HepG2 (cell line): ENCODE results near the gene SOWAHD. TPM values are rescaled to one million over a fixed set of nuclear protein-coding genes. Genes with fewer than 3 reads are reported as not detected.

Experiments
- CHD4 ChIP-seq: fragments of 200-600 bp; sonication (generic); IDR thresholded peaks from 2 replicates; pipeline ENCODE4 v1.7.0; 2017; ENCODE audit warnings: mild to moderate bottlenecking, low read length, borderline replicate concordance
- RAD21 ChIP-seq: fragments of 450-650 bp; formaldehyde crosslinking; IDR thresholded peaks from 2 replicates; pipeline ENCODE4 v1.5.0; 2020; ENCODE audit warnings: mild to moderate bottlenecking
- RCOR2 ChIP-seq: IDR thresholded peaks from 2 replicates; pipeline ENCODE4 v1.6.1; 2016; ENCODE audit warnings: missing biosample characterization, missing genetic modification reagents
- SNRNP70 ChIP-seq: fragments of 200-400 bp; formaldehyde crosslinking; IDR thresholded peaks from 2 replicates; pipeline ENCODE4 v1.6.1; 2017; ENCODE audit warnings: mild to moderate bottlenecking, low read depth, low read length, moderate library complexity
- U2AF2 ChIP-seq: fragments of 200-400 bp; formaldehyde crosslinking; IDR thresholded peaks from 2 replicates; pipeline ENCODE4 v1.6.1; 2017; ENCODE audit warnings: low read depth, mild to moderate bottlenecking, low read length
- ZNF142 ChIP-seq: sonication (generic); formaldehyde crosslinking; IDR thresholded peaks from 2 replicates; pipeline ENCODE4 v1.4.0; 2020; ENCODE audit warnings: missing genetic modification reagents
- ZNF33B ChIP-seq: sonication (generic); formaldehyde crosslinking; IDR thresholded peaks from 2 replicates; pipeline ENCODE4 v1.5.1; 2020; ENCODE audit warnings: mild to moderate bottlenecking, missing genetic modification reagents
- polyA plus RNA-seq, 8 experiments: library from polyadenylated mRNA; depleted of rRNA in 3 of 8; stranded (reverse) in 7 of 8; unstranded in 1 of 8; fragments of >200 nt; fragmentation: Illumina TruSeq in 4 of 8; extraction: Trizol in 4 of 8; gene quantifications; 2 replicates each; pipeline versions ENCODE4 v1.2.1 to v1.2.3, GENCODE V29; 2011 to 2016; ENCODE audit warnings: low read depth in 4 of 8, missing spikeins in 1 of 8, mixed read lengths in 1 of 8; ENCODE audit not compliant: insufficient read depth in 1 of 8
- total RNA-seq, 5 experiments: library from RNA; depleted of rRNA; stranded (reverse); fragments of >200 nt; fragmentation: Illumina TruSeq; extraction: Trizol; gene quantifications; 2 replicates each; pipeline ENCODE4 v1.2.3, GENCODE V29; 2016; ENCODE audit warnings: low read depth in 1 of 5
- TF ChIP-seq, protein P1 (sequence below): sonication (generic); formaldehyde crosslinking; IDR thresholded peaks from 2 replicates; pipeline ENCODE4 v1.8.1; 2023; ENCODE audit warnings: mild to moderate bottlenecking, moderate library complexity, missing genetic modification reagents
- TF ChIP-seq, protein P2 (sequence below), 2 experiments: fragments of 450-650 bp in 1 of 2; sonication (generic) in 1 of 2; formaldehyde crosslinking; IDR thresholded peaks; 2 replicates each; pipeline versions ENCODE4 v1.5.0 to v1.8.0; 2020 to 2022; ENCODE audit warnings: mild to moderate bottlenecking in 1 of 2, missing genetic modification reagents in 1 of 2
- TF ChIP-seq, protein P3 (sequence below): sonication (generic); formaldehyde crosslinking; IDR thresholded peaks from 2 replicates; pipeline ENCODE4 v1.8.1; 2022; ENCODE audit warnings: mild to moderate bottlenecking, missing genetic modification reagents

SOWAHD gene
- total and polyA plus RNA-seq, 2 of the 13 experiments (the other 11 are each of a cell fraction or from before 2014, with no cell fraction given): 1.0 to 1.3 TPM

DNA sequence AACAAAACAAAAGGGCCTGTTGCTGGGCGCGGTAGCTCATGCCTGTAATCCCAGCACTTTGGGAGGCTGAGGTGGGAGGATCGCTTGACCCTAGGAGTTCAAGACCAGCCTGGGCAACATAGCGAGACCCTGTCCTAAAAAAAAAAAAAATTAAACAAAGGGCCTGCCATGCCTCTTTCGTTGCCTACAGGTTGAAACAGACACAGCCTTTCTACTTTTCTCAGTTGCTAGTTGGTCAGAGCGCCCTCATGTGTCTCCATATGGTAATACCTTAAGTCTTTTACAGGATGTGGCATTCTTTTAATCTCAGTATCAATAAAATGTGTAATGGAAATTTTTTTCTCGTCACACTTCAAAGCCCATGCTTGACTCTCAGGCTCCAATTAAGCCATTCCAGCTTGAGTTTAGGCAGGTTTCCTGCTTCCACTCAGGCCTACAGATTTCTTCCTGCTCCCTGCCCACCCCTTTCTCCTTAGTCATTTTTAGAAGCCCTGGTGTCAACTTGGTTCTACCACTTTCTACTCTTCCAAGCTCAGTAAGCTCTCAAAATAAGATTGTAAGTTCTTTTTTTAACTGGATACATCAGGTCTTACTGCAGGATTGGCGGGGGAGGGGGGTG, 4.6 kb upstream of the SOWAHD start (continued):
- TF ChIP-seq, protein P1, sequence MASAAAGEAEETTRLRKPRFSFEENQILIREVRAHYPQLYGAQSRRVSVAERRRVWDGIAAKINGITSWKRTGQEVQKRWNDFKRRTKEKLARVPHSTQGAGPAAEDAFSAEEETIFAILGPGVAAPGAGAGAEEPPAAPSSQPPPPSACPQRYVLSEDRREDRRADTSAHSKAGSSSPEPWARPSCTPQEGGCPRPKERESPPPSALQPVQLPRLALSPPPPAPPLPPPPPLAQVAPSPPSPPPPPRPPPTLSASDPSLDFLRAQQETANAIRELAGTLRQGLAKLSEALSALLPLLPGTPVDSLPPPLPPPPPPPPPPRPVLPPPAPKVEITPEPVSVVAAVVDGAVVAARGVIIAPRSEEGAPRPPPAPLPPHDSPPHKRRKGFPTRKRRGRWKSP (CRISPR knock-in tag): no peak
- TF ChIP-seq U2AF2 (no peak), RCOR2 (CRISPR knock-in tag) (no peak), ZNF142 (no peak), SNRNP70 (no peak), RAD21 (CRISPR knock-in tag) (0 out of 2 replicates have a peak, but pooled peaks have one; percentile 16), CHD4 (no peak), ZNF33B (CRISPR knock-in tag) (no peak)
- TF ChIP-seq, protein P2, sequence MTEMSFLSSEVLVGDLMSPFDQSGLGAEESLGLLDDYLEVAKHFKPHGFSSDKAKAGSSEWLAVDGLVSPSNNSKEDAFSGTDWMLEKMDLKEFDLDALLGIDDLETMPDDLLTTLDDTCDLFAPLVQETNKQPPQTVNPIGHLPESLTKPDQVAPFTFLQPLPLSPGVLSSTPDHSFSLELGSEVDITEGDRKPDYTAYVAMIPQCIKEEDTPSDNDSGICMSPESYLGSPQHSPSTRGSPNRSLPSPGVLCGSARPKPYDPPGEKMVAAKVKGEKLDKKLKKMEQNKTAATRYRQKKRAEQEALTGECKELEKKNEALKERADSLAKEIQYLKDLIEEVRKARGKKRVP (CRISPR knock-in tag; IDR thresholded peaks at IDR 0.05): no peak
- TF ChIP-seq, protein P3, sequence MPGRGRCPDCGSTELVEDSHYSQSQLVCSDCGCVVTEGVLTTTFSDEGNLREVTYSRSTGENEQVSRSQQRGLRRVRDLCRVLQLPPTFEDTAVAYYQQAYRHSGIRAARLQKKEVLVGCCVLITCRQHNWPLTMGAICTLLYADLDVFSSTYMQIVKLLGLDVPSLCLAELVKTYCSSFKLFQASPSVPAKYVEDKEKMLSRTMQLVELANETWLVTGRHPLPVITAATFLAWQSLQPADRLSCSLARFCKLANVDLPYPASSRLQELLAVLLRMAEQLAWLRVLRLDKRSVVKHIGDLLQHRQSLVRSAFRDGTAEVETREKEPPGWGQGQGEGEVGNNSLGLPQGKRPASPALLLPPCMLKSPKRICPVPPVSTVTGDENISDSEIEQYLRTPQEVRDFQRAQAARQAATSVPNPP (CRISPR knock-in tag): no peak
